Smooth muscle cell (in vitro differentiated cells): ENCODE data around the gene NINJ2. TPM values are rescaled to one million over a fixed set of nuclear protein-coding genes. Genes with fewer than 3 reads are reported as not detected.

Experiments
- polyA plus RNA-seq: library from polyadenylated mRNA; unstranded; fragments of >200 nt; fragmentation: Nextera tagmentation; extraction: Ambion mirVana; gene quantifications from 2 replicates; pipeline ENCODE4 v1.2.1, GENCODE V29; 2016
- small RNA-seq: library from RNA; depleted of rRNA; stranded (forward); fragments of <200 nt; gene quantifications from one replicate; pipeline ENCODE3, GENCODE V24; 2014
- total RNA-seq: library from RNA; depleted of rRNA; stranded (reverse); fragments of >200 nt; gene quantifications from 2 replicates; pipeline ENCODE4 v1.2.3, GENCODE V29; 2014

NINJ2 gene
- total and polyA plus RNA-seq, 2 experiments from 2014 or later: 4.2 to 12.1 TPM

Small RNA genes within 50 kb of the gene (small RNA-seq; reads per million reads assigned to genes)
- gene RNU7-103P: not detected

Other genes with a start within 250 kb of the NINJ2 start
- 3.8 and 5.7 TPM in 2 replicates for gene B4GALNT3, start 203.5 kb downstream of the NINJ2 start, total RNA-seq
- 5.1 and 5.9 TPM in 2 replicates for gene B4GALNT3, start 203.5 kb downstream of the NINJ2 start, polyA plus RNA-seq
- 95.0 and 104 TPM in 2 replicates for gene WNK1, start 89.1 kb upstream of the NINJ2 start, total RNA-seq
- 42.2 and 62.5 TPM in 2 replicates for gene WNK1, start 89.1 kb upstream of the NINJ2 start, polyA plus RNA-seq